Measurements from ENCODE around the gene UBE2J2. TPM values are rescaled to one million over a fixed set of nuclear protein-coding genes. Genes with fewer than 3 reads are reported as not detected.

UBE2J2 gene
- total RNA-seq, 1 donor from 2014 or later: 85.1 TPM

GRCh38 chr1:1231400-1232207, 42.0 kb downstream of the UBE2J2 start, which contains the start of gene SDF4:
TSS of gene SDF4 (minus strand) at chr1:1232001. CDS start at chr1:1228772, 3,229 bp downstream.
- intact Hi-C loops (cut with micrococcal nuclease): loop anchor here (1.0 to 5.0 kb wide), 7 partner anchors 17 to 115 kb away; partner anchors contain the start of genes ACAP3, C1orf159, PUSL1 and TNFRSF4

DNA sequence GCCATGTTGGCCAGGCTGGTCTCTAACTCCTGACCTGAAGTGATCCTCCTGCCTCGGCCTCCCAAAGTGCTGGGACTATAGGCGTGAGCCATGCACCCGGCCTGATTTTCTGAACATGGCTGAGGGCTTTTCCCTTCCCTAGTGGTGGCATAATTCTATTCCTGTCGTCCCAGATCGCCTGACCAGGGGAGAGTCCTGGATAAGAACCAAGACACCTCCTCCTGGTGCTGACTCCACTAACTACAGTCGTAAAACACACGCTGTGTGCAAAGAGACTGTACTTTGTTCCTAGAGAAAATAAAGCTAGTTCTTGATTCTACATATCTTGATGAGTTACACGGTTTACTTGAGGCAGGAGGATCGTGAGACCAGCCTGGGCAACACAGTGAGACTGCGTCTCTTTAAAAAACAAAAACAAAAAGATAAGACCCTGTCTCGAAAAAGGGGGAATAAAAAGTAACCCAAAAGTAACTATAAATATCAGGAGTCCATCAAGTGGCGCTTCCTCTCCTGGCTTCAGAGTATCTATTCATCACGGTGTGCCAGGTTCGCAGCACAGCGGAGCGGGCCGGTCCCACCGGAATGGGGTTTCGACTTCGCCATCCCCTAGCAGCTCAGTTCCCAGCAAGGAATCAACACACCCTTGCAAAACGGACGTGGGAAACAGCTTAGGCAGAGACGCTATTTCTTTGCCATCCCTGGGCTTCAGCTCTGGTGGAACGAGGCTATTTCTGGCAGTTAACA, 42.8 kb downstream of the UBE2J2 start:
- intact Hi-C loops (cut with micrococcal nuclease): loop anchor here (1.0 to 5.0 kb wide), 7 partner anchors 16 to 115 kb away; partner anchors contain the start of genes ACAP3, C1orf159, PUSL1 and TNFRSF4

- intact Hi-C loops (cut with micrococcal nuclease): loop anchor here (2.0 to 5.0 kb wide), 3 partner anchors 15 to 78 kb away; partner anchors contain the start of genes ACAP3, PUSL1 and TNFRSF4
Observed at GRCh38 chr1:1229770-1230169, 43.9 kb downstream of the UBE2J2 start.

DNA sequence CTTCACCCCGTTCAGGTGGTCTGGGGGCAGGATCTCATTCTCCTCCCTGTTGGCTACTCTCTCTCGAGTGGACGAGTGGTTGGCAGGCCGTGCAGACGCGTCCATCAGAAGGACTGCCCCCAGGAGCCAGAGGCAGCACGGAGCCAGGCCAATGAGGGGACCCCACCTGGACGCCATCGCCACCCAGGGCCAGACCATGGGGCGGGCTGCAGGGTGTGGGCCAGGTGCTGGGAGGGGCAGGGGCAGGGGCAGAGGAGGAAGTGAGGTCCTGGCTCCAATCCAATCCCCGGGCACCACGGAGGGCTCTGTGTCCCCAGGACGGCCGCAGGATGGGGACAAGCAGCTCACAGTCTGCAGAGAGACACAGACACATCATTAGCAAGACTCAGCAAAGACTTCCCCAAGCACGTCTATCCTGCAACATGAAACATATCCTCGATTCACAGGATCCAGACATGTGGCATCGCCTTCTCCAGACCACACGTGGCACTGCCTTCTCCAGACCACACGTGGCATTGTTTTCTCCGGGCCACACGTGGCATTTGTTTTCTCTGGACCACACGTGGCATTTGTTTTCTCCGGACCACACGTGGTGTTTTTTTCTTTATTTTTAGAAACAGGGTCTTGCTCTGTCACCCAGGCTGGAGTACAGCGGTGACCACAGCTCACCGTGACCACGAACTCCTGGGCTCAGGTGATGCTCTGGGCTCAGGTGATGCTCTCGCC, 44.9 kb downstream of the UBE2J2 start:
- intact Hi-C loops (cut with micrococcal nuclease): no loop called here

DNA sequence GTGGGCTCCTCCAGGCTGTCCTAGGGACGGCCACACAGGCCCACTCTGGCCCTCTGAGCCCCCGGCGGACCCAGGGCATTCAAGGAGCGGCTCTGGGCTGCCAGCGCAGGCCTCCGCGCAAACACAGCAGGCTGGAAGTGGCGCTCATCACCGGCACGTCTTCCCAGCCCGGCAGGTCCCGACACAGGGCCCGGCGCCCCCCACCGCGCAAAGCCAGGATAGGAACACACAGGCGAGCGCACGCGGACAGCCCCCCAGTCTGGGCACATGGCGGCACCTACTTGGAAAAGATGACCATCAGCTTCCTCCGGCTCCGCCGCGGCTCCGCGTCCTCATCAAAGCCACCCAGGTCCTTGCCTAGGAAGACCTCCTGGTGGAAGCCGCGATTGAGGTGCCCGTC, 45.5 kb downstream of the UBE2J2 start:
- intact Hi-C loops (cut with micrococcal nuclease): no loop called here

DNA sequence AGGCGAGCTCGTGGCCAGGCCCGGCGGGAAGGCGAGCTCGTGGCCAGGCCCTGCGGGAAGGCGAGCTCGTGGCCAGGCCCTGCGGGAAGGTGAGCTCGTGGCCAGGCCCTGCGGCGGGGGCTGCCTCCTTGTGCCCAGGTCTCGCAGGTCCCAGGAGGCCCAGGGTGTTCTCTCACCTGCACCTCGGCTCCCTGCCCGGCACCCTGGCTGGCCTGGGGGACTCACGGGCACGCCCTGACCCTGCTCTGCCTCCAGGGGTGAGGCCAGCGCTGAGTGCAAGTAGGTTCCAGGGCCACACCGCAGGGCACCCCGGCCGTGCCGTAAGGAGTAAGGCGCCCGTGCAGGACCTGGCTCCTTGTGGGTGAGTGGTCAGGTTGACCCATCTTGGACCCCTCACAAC, 46.3 kb downstream of the UBE2J2 start:
- intact Hi-C loops (cut with micrococcal nuclease): no loop called here

DNA sequence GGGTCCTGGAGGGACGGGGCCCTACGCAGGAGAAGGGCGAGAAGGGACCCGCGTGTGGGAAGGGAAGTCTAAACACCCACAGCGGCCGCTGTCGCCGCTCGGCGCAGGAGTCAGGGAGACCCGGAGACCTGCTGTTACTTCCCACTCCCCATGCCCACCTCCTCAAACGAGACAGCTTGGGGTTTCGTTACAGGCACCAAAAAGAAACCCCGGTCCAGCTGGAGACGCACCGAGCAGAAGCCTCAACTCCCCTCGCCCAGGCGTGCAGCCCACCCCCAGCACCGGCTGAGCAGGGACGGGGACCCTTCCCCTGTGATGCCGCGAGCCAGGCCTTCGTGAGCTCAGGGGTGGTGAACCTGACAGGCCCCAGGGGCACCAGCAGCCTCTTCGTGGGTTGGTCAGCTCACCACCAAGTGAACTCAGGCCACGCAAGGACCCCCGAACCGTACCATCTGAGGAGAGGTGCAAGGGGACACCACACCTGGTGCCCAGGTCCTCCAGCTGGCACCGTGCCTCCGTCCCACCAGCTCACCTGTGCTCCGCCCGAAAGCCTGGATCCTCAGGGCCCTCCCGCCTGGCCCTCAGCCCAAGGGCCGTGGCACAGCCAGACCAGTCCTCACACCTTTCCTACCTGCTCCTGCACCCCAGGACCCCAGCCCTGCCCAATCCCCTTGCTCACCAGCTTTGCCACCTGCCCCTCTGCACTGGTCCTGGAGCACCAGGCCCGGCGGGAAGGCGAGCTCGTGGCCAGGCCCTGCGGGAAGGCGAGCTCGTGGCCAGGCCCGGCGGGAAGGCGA, 46.9 kb downstream of the UBE2J2 start:
- intact Hi-C loops (cut with micrococcal nuclease): no loop called here

DNA sequence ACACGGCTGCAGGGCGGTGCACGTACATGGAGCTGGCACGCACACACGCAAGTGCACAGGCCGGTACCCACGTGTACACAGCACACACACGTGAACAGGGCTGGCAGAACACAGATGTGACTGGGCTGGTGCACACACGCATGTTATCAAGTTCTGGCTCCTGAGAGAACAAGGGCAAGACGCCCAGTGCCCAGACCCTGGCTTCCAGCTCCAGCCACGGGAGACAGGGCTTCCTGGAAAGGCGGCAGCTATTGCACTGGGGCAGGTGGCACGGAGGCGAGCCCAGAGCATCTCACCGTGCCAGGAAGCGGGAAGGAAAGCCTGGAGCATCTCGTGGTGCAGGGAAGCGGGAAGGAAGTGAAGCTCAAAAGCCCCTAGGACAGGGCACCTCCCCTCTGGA, 47.7 kb downstream of the UBE2J2 start:
- intact Hi-C loops (cut with micrococcal nuclease): no loop called here

DNA sequence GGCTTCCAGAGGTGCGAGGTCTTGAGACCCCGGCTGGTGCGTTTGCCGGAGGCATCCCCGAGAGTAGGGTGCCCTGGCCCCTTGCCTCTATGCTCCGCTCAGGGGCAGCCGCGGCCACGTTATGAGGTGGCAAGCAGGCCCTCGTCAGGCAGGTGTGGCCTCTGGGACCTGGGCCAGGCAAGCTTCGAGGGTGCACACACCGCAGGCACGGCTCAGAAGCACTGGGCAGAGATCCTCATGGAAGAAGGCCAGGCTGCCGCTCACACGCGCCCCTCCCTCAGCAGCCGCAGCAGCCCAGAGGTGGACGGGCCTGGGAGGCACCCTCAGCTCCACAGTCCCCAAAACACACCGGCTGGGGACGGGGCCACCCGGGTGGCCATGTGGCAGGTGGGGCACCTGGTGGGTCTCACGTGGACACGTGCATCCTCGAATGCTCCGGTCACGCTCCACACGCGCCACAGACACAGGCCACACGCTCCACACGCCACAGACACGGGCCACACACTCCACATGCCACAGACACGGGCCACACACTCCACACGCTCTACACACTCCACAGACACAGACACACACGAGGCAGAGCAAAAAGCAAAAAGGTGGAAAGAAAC, 48.3 kb downstream of the UBE2J2 start:
- intact Hi-C loops (cut with micrococcal nuclease): no loop called here

- intact Hi-C loops (cut with micrococcal nuclease): no loop called here
Observed at GRCh38 chr1:1223891-1224290, 49.8 kb downstream of the UBE2J2 start.

DNA sequence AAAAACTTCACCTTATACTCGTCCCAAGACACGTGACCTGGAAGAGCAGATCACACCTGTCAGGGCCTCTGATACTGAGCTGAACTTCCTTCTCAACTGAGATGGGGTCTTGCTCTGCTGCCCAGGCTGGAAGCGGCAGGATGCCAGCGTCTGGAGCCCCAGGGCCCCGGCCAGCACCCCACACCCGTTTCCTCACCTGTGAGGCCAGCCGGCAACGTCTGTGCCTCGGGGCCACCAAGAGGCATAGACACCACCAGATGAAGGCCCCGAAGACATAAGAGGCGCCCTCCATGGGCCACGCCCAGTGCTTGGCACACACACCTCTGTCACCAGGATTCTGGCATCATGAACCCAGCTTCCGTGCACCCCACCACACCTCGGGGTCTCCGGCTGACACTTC, 50.3 kb downstream of the UBE2J2 start:
- intact Hi-C loops (cut with micrococcal nuclease): no loop called here

- intact Hi-C loops (cut with micrococcal nuclease): no loop called here
Observed at GRCh38 chr1:1222575-1223225, 51.0 kb downstream of the UBE2J2 start.

- intact Hi-C loops (cut with micrococcal nuclease): no loop called here
Observed at GRCh38 chr1:1221887-1222574, 51.6 kb downstream of the UBE2J2 start.

DNA sequence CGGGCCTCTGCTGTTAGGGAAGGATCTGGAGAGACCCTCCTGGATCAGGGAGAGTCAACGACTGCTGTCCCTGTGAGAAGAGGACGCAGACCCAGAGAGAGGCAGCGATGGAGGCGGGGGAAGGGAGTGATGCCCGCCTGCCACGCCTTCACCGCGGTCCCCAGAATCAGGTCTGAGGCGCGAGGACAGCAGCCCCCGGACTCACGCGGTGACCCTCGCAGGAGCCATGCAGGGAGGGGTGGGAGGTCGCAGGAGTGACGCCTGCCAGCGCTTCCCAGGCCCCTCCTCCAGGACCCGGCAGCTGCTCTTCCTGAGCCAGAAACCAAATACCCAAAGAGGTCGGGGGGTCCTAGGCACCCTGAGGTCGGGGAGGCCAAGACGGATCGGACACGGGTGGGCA, 53.5 kb downstream of the UBE2J2 start:
- intact Hi-C loops (cut with micrococcal nuclease): no loop called here

DNA sequence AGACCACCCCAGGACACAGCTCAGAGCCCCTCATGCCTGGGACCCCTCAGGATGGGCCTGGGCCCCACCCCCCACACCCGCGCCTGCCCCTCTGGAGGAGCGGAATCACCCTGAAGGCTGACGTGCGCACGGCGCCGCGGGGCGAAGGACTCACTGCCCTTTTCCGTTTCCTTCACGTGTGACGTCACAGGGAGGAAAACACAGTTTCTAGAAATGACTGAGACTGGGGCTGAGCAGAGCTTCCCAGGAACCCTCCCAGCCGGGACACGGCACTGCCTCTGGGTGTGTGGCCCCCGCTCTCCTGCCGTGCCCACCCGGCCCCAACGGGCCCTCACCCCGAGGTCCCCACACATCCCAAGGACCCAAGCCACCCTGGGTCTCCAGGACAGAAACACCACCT, 54.3 kb downstream of the UBE2J2 start:
- intact Hi-C loops (cut with micrococcal nuclease): no loop called here

GRCh38 chr1:1218524-1219200, 55.0 kb downstream of the UBE2J2 start:
- intact Hi-C loops (cut with micrococcal nuclease): no loop called here

- intact Hi-C loops (cut with micrococcal nuclease): no loop called here
Observed at GRCh38 chr1:1217621-1218523, 55.8 kb downstream of the UBE2J2 start.

All from T-helper 1 cell treated with Interleukin-12 subunit alpha and Interleukin-12 subunit beta and Interleukin-4 antibody, amounts not matched to agents 30 ng/mL and 1 ng/mL, for 36 hours (primary cell).